IMR-90 (cell line): Measurements from ENCODE around the gene ELOVL5. TPM values are rescaled to one million over a fixed set of nuclear protein-coding genes. Genes with fewer than 3 reads are reported as not detected.

Experiments used
- ATAC-seq: fragments of 200-7000 bp; cut with Tn5 transposase; 2 replicates; pipeline ENCODE4 v1.9.1; 2020; ENCODE audit warnings: low read depth, mild to moderate bottlenecking, moderate library complexity
- BruUV-seq: library from RNA; stranded (reverse); fragments of 400-500 nt; replicated peaks from 2 replicates; lab custom pipeline; 2021; lab: Mats Ljungman, UMichigan
- CTCF ChIA-PET: fragments of 300-600 bp; formaldehyde crosslinking; extraction: SDS; loops from one replicate; lab custom pipeline; 2021; ENCODE audit warnings: antibody characterized with exemption; lab: Yijun Ruan, JAX
- POLR2A ChIA-PET: fragments of 300-600 bp; sonication (Branson Sonifier 250); formaldehyde crosslinking; loops from one replicate; lab custom pipeline; 2022; ENCODE audit warnings: antibody characterized with exemption; ENCODE audit not compliant: unreplicated experiment; lab: Charles Lee
- DNase-seq: peaks from one replicate; pipeline ENCODE4 v3.0.0; 2013
- H2AFZ ChIP-seq: replicated peaks from 2 replicates; pipeline ENCODE3; 2013; ENCODE audit warnings: low read length, mild to moderate bottlenecking; ENCODE audit not compliant: poor library complexity
- H2AK5ac ChIP-seq: 2 replicates; pipeline ENCODE4 v1.6.1; 2013; ENCODE audit warnings: low read depth, low read length, inconsistent platforms
- H2AK9ac ChIP-seq: replicated peaks from 2 replicates; pipeline ENCODE3; 2013; ENCODE audit warnings: mild to moderate bottlenecking, low read depth, low read length, moderate library complexity; ENCODE audit not compliant: poor library complexity
- H2BK120ac ChIP-seq: 2 replicates; pipeline ENCODE4 v1.6.1; 2013; ENCODE audit warnings: low read depth, low read length, inconsistent platforms
- H2BK15ac ChIP-seq: 3 replicates; pipeline ENCODE4 v1.6.1; 2013; ENCODE audit warnings: low read depth, low read length, inconsistent platforms
- H2BK20ac ChIP-seq: 2 replicates; pipeline ENCODE4 v1.6.1; 2013; ENCODE audit warnings: low read depth, mild to moderate bottlenecking, inconsistent platforms, low read length, moderate library complexity
- H2BK5ac ChIP-seq: 2 replicates; pipeline ENCODE4 v1.6.1; 2013; ENCODE audit warnings: mild to moderate bottlenecking, low read depth, low read length, inconsistent platforms; ENCODE audit not compliant: poor library complexity, severe bottlenecking
- H3K14ac ChIP-seq: replicated peaks from 2 replicates; pipeline ENCODE4 v1.6.1; 2013; ENCODE audit warnings: low read depth, low read length, inconsistent platforms
- H3K18ac ChIP-seq: 2 replicates; pipeline ENCODE4 v1.6.1; 2013; ENCODE audit warnings: low read depth, low read length, control low read depth
- H3K23ac ChIP-seq: 2 replicates; pipeline ENCODE4 v1.6.1; 2013; ENCODE audit warnings: low read depth, low read length, inconsistent platforms
- H3K27ac ChIP-seq: 2 replicates; pipeline ENCODE4 v1.5.1; 2013; ENCODE audit warnings: mild to moderate bottlenecking, control low read depth, low read length; ENCODE audit not compliant: insufficient read depth
- H3K27me3 ChIP-seq: 2 replicates; pipeline ENCODE4 v1.6.1; 2013; ENCODE audit warnings: low read length; ENCODE audit not compliant: control insufficient read depth, insufficient read depth
- H3K36me3 ChIP-seq: 2 replicates; pipeline ENCODE4 v1.6.1; 2013; ENCODE audit warnings: low read length, mixed read lengths; ENCODE audit not compliant: control insufficient read depth, insufficient read depth
- H3K4ac ChIP-seq: 2 replicates; pipeline ENCODE4 v1.6.1; 2013; ENCODE audit warnings: low read depth, low read length, inconsistent platforms
- H3K4me1 ChIP-seq: 2 replicates; pipeline ENCODE4 v1.6.1; 2013; ENCODE audit warnings: low read length, mixed read lengths; ENCODE audit not compliant: control insufficient read depth, insufficient read depth
- H3K4me2 ChIP-seq: 2 replicates; pipeline ENCODE4 v1.6.1; 2013; ENCODE audit warnings: low read depth, mild to moderate bottlenecking, control low read depth, low read length, moderate library complexity
- H3K4me3 ChIP-seq: 2 replicates; pipeline ENCODE4 v1.5.1; 2013; ENCODE audit warnings: low read depth, mild to moderate bottlenecking, control low read depth, low read length, moderate library complexity; ENCODE audit not compliant: insufficient read depth
- H3K56ac ChIP-seq: 2 replicates; pipeline ENCODE4 v1.6.1; 2013; ENCODE audit warnings: low read length, inconsistent platforms; ENCODE audit not compliant: insufficient read depth; ENCODE audit errors: extremely low read depth
- H3K79me1 ChIP-seq, 2 experiments: 2 replicates each; pipeline ENCODE4 v1.6.1; 2013; ENCODE audit warnings: low read length in 2 of 2, inconsistent platforms in 1 of 2, low read depth in 1 of 2
- H3K9ac ChIP-seq: 2 replicates; pipeline ENCODE4 v1.6.1; 2013; ENCODE audit warnings: low read depth, low read length, control low read depth
- H3K9me1 ChIP-seq: 2 replicates; pipeline ENCODE4 v1.6.1; 2013; ENCODE audit warnings: low read length, inconsistent platforms; ENCODE audit not compliant: insufficient read depth
- H3K9me3 ChIP-seq: 2 replicates; pipeline ENCODE4 v1.6.1; 2013; ENCODE audit warnings: low read length; ENCODE audit not compliant: control insufficient read depth, insufficient read depth
- H4K20me1 ChIP-seq: 2 replicates; pipeline ENCODE4 v1.6.1; 2013; ENCODE audit warnings: low read length, inconsistent platforms; ENCODE audit not compliant: insufficient read depth
- H4K5ac ChIP-seq: 2 replicates; pipeline ENCODE4 v1.6.1; 2013; ENCODE audit warnings: mild to moderate bottlenecking, low read depth, low read length, control low read depth
- H4K8ac ChIP-seq, 2 experiments: 2 replicates each; pipeline ENCODE4 v1.6.1; 2013; ENCODE audit warnings: low read depth in 2 of 2, low read length in 2 of 2, control low read depth in 1 of 2, inconsistent platforms in 1 of 2
- H4K91ac ChIP-seq: 2 replicates; pipeline ENCODE4 v1.6.1; 2013; ENCODE audit warnings: low read depth, low read length, inconsistent platforms; ENCODE audit not compliant: insufficient read depth
- BHLHE40 ChIP-seq: fragments of 150-350 bp; IDR thresholded peaks from 2 replicates; pipeline ENCODE4 v1.6.1; 2016; ENCODE audit warnings: mild to moderate bottlenecking, low read depth, low read length
- CEBPB ChIP-seq: IDR thresholded peaks from 2 replicates; pipeline ENCODE4 v1.6.1; 2012; ENCODE audit warnings: low read depth, low read length, improper control_type of control experiment
- CHD1 ChIP-seq: IDR thresholded peaks from 2 replicates; pipeline ENCODE4 v1.6.1; 2012; ENCODE audit warnings: low read depth, low read length, improper control_type of control experiment
- ELK1 ChIP-seq: fragments of 150-350 bp; IDR thresholded peaks from 2 replicates; pipeline ENCODE4 v1.6.1; 2016; ENCODE audit warnings: low read depth, mild to moderate bottlenecking, low read length, moderate library complexity, borderline replicate concordance
- FOS ChIP-seq: fragments of 150-350 bp; IDR thresholded peaks from 2 replicates; pipeline ENCODE4 v1.6.1; 2016; ENCODE audit warnings: low read depth, low read length
- MAFK ChIP-seq: IDR thresholded peaks from 2 replicates; pipeline ENCODE4 v1.6.1; 2012; ENCODE audit warnings: low read depth, low read length, improper control_type of control experiment
- MAZ ChIP-seq: IDR thresholded peaks from 2 replicates; pipeline ENCODE4 v1.6.1; 2012; ENCODE audit warnings: low read depth, mild to moderate bottlenecking, low read length, improper control_type of control experiment, moderate library complexity, borderline replicate concordance
- MXI1 ChIP-seq: IDR thresholded peaks from 2 replicates; pipeline ENCODE4 v1.6.1; 2012; ENCODE audit warnings: low read depth, mild to moderate bottlenecking, low read length, moderate library complexity, borderline replicate concordance
- NFE2L2 ChIP-seq: fragments of 150-350 bp; IDR thresholded peaks from 2 replicates; pipeline ENCODE4 v1.6.1; 2016; ENCODE audit warnings: low read depth, mild to moderate bottlenecking, low read length
- POLR2A ChIP-seq: IDR thresholded peaks from 2 replicates; pipeline ENCODE4 v1.6.1; 2012; ENCODE audit warnings: mild to moderate bottlenecking, low read depth, low read length
- RAD21 ChIP-seq: IDR thresholded peaks from 2 replicates; pipeline ENCODE4 v1.6.1; 2012; ENCODE audit warnings: low read length, improper control_type of control experiment
- RCOR1 ChIP-seq: IDR thresholded peaks from 2 replicates; pipeline ENCODE4 v1.6.1; 2012; ENCODE audit warnings: mild to moderate bottlenecking, low read length, improper control_type of control experiment; ENCODE audit not compliant: insufficient replicate concordance
- RFX5 ChIP-seq: IDR thresholded peaks from 2 replicates; pipeline ENCODE4 v1.8.0; 2012; ENCODE audit warnings: low read depth, mild to moderate bottlenecking, low read length, moderate library complexity
- SMC3 ChIP-seq: fragments of 150-350 bp; IDR thresholded peaks from 2 replicates; pipeline ENCODE4 v1.6.1; 2016; ENCODE audit warnings: low read depth, mild to moderate bottlenecking, antibody characterized with exemption, low read length, moderate library complexity
- USF2 ChIP-seq: fragments of 150-350 bp; IDR thresholded peaks from 2 replicates; pipeline ENCODE4 v1.6.1; 2017; ENCODE audit warnings: mild to moderate bottlenecking, antibody characterized with exemption, low read length, low read depth
- WGBS, 2 experiments: methylation state at CpG; one replicate each; pipeline versions ENCODE4 v1.1.5 to v1.1.7; 2013; ENCODE audit warnings: missing lambda C conversion rate in 2 of 2; ENCODE audit not compliant: insufficient read length in 1 of 2; ENCODE audit errors: extremely low coverage in 2 of 2; 5-methylcytosine and 5-hydroxymethylcytosine counted together
- dilution Hi-C: fragments of 300-500 bp; cut with HindIII; formaldehyde crosslinking; loops from one replicate; pipeline ENCODE4 v1.14.3; 2018; ENCODE audit warnings: low sequenced_read_pairs; ENCODE audit not compliant: unreplicated experiment
- in situ Hi-C: fragments of 300-500 bp; cut with MboI; formaldehyde crosslinking; loops from 3 replicates; pipeline ENCODE4 v1.14.3; 2019; ENCODE audit warnings: low sequenced_read_pairs, inconsistent platforms, mixed read lengths
- intact Hi-C: fragments of 100-400 bp; cut with micrococcal nuclease; formaldehyde crosslinking; loops from 2 replicates; pipeline ENCODE4 v1.10.0; 2022
- polyA plus RNA-seq, 3 experiments: library from polyadenylated mRNA; depleted of rRNA; stranded (reverse); fragments of >200 nt; gene quantifications; 2 replicates each; pipeline ENCODE4 v1.2.3, GENCODE V29; 2012; ENCODE audit warnings: low replicate concordance in 1 of 3
- total RNA-seq: library from RNA; depleted of rRNA; stranded (reverse); fragments of >200 nt; gene quantifications from 2 replicates; pipeline ENCODE4 v1.2.3, GENCODE V29; 2012
- TF ChIP-seq, protein P1 (sequence below): conservative IDR thresholded peaks from 2 replicates; pipeline ENCODE4 v1.5.1; 2012; ENCODE audit warnings: mild to moderate bottlenecking, low read depth, low read length, improper control_type of control experiment

The ELOVL5 gene
- total and polyA plus RNA-seq, 2 of the 4 experiments (the other 2 are of a cell fraction): 32.1 to 42.3 TPM

- Histone ChIP-seq H3K4ac (no peak overlapping the region), H2BK5ac (no peak overlapping the region), H3K18ac (no peak overlapping the region), H2BK20ac (no peak overlapping the region), H4K8ac (no peak overlapping the region), H2BK120ac (no peak overlapping the region), H3K23ac (no peak overlapping the region), H2AK5ac (no peak overlapping the region), H3K9ac (no peak overlapping the region), H4K5ac (no peak overlapping the region), H4K20me1 (no peaks in the 10 kb centered on the region), H3K79me1 (no peaks in the 10 kb centered on the region), H3K36me3 (no peaks in the 10 kb centered on the region), H3K4me2 (no peak overlapping the region), H2AFZ (no peak overlapping the region), H3K9me1 (no peaks in the 10 kb centered on the region), H3K4me1 (no peaks in the 10 kb centered on the region), H3K14ac (no peak overlapping the region), H2AK9ac (no peak overlapping the region), H3K56ac (no peak overlapping the region), H3K9me3 (no peaks in the 10 kb centered on the region), H3K27me3 (peaks cover 15% of the 10 kb centered on the region), H2BK15ac (no peak overlapping the region), H4K91ac (no peak overlapping the region), H3K4me3 (no peak overlapping the region), H3K27ac (no peak overlapping the region)
- TF ChIP-seq USF2 (no peak), NFE2L2 (no peak), FOS (no peak), RCOR1 (no peak), SMC3 (no peak), POLR2A (no peak), CEBPB (no peak), MXI1 (no peak), BHLHE40 (no peak), MAFK (no peak), RFX5 (no peak), RAD21 (no peak), ELK1 (no peak), CHD1 (no peak), MAZ (no peak)
- TF ChIP-seq, protein P1, sequence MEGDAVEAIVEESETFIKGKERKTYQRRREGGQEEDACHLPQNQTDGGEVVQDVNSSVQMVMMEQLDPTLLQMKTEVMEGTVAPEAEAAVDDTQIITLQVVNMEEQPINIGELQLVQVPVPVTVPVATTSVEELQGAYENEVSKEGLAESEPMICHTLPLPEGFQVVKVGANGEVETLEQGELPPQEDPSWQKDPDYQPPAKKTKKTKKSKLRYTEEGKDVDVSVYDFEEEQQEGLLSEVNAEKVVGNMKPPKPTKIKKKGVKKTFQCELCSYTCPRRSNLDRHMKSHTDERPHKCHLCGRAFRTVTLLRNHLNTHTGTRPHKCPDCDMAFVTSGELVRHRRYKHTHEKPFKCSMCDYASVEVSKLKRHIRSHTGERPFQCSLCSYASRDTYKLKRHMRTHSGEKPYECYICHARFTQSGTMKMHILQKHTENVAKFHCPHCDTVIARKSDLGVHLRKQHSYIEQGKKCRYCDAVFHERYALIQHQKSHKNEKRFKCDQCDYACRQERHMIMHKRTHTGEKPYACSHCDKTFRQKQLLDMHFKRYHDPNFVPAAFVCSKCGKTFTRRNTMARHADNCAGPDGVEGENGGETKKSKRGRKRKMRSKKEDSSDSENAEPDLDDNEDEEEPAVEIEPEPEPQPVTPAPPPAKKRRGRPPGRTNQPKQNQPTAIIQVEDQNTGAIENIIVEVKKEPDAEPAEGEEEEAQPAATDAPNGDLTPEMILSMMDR: no peak
- intact Hi-C loops: loop anchor here (5.0 to 10.0 kb wide), 2 partner anchors 230 to 1117 kb away; no protein-coding TSS in a partner anchor
- DNase-seq (no peak), ATAC-seq (no peak)
- dilution Hi-C loops: no loop called here
- in situ Hi-C loops: no loop called here
- POLR2A ChIA-PET: no interaction called here
- CTCF ChIA-PET: interaction anchor here (0.7 kb wide), 1 partner anchor 18 kb away, joined by 3 read pairs; no protein-coding TSS in a partner anchor
- WGBS, 2 experiments: no CpG with 5 or more reads among the region's 5 CpGs
- no TSS peak for BruUV-seq
Observed at GRCh38 chr6:53244958-53245357, 103.8 kb downstream of the ELOVL5 start.
